Ishikawa (cell line): Measurements from ENCODE around the gene TBC1D30.

Experiments
- CEBPB ChIP-seq: IDR thresholded peaks from 2 replicates; pipeline ENCODE4 v1.6.1; 2012
- CREB1 ChIP-seq: IDR thresholded peaks from 2 replicates; pipeline ENCODE4 v1.6.1; 2012; ENCODE audit warnings: low read depth
- EGR1 ChIP-seq: IDR thresholded peaks from 2 replicates; pipeline ENCODE4 v1.6.1; 2012
- EP300 ChIP-seq: IDR thresholded peaks from 2 replicates; pipeline ENCODE4 v1.6.1; 2012; ENCODE audit warnings: borderline replicate concordance
- FOXM1 ChIP-seq: IDR thresholded peaks from 2 replicates; pipeline ENCODE4 v1.6.1; 2012; ENCODE audit warnings: low read depth, borderline replicate concordance
- NFIC ChIP-seq: IDR thresholded peaks from 2 replicates; pipeline ENCODE4 v1.6.1; 2012
- RAD21 ChIP-seq: IDR thresholded peaks from 2 replicates; pipeline ENCODE4 v1.6.1; 2012; ENCODE audit warnings: low read depth
- TAF1 ChIP-seq: IDR thresholded peaks from 2 replicates; pipeline ENCODE4 v1.6.1; 2012; ENCODE audit warnings: low read depth, mild to moderate bottlenecking
- TCF12 ChIP-seq: IDR thresholded peaks from 2 replicates; pipeline ENCODE4 v1.6.1; 2012; ENCODE audit warnings: low read depth
- TEAD4 ChIP-seq: IDR thresholded peaks from 2 replicates; pipeline ENCODE4 v1.6.1; 2012
- YY1 ChIP-seq: IDR thresholded peaks from 2 replicates; pipeline ENCODE4 v1.6.1; 2012; ENCODE audit warnings: low read depth
- ZBTB7A ChIP-seq: IDR thresholded peaks from 2 replicates; pipeline ENCODE4 v1.6.1; 2012; ENCODE audit warnings: low read depth
- TF ChIP-seq, protein P1 (sequence below): IDR thresholded peaks from 2 replicates; pipeline ENCODE4 v1.6.1; 2012; ENCODE audit warnings: low read depth, mild to moderate bottlenecking
- TF ChIP-seq, protein P2 (sequence below): IDR thresholded peaks from 2 replicates; pipeline ENCODE4 v1.6.1; 2012
- TF ChIP-seq, protein P3 (sequence below): IDR thresholded peaks from 2 replicates; pipeline ENCODE4 v1.6.1; 2012

The TBC1D30 gene

DNA sequence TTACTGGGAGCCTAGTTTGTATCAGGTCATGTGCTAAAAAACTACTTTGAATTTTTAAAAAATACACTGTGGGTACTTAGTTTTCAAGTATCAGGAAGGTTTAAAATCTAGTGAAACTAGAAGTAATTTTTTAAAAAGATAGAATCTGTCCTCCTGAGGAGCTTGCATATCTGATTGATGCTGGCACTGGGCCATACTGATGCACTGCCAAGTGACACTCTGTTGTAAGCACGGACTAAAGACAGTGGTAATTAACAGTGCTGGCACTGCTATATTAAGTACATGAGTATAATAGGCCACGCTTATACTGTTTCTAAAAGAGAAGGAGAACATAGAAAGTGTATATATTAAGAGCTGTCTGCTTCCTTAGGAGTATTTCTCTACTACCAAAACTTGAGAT, 10.0 kb upstream of the TBC1D30 start:
- no peak for TF ChIP-seq FOXM1
- no peak for TF ChIP-seq TEAD4
- TF ChIP-seq, protein P1, sequence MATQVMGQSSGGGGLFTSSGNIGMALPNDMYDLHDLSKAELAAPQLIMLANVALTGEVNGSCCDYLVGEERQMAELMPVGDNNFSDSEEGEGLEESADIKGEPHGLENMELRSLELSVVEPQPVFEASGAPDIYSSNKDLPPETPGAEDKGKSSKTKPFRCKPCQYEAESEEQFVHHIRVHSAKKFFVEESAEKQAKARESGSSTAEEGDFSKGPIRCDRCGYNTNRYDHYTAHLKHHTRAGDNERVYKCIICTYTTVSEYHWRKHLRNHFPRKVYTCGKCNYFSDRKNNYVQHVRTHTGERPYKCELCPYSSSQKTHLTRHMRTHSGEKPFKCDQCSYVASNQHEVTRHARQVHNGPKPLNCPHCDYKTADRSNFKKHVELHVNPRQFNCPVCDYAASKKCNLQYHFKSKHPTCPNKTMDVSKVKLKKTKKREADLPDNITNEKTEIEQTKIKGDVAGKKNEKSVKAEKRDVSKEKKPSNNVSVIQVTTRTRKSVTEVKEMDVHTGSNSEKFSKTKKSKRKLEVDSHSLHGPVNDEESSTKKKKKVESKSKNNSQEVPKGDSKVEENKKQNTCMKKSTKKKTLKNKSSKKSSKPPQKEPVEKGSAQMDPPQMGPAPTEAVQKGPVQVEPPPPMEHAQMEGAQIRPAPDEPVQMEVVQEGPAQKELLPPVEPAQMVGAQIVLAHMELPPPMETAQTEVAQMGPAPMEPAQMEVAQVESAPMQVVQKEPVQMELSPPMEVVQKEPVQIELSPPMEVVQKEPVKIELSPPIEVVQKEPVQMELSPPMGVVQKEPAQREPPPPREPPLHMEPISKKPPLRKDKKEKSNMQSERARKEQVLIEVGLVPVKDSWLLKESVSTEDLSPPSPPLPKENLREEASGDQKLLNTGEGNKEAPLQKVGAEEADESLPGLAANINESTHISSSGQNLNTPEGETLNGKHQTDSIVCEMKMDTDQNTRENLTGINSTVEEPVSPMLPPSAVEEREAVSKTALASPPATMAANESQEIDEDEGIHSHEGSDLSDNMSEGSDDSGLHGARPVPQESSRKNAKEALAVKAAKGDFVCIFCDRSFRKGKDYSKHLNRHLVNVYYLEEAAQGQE = no peak
- TF ChIP-seq, protein P2, sequence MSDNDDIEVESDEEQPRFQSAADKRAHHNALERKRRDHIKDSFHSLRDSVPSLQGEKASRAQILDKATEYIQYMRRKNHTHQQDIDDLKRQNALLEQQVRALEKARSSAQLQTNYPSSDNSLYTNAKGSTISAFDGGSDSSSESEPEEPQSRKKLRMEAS = no peak
- TF ChIP-seq ZBTB7A = no peak
- no peak for TF ChIP-seq CEBPB
- TF ChIP-seq EP300 = no peak
- TF ChIP-seq NFIC = no peak
- no peak for TF ChIP-seq YY1
- no peak for TF ChIP-seq RAD21
- no peak for TF ChIP-seq EGR1
- TF ChIP-seq CREB1 = no peak

DNA sequence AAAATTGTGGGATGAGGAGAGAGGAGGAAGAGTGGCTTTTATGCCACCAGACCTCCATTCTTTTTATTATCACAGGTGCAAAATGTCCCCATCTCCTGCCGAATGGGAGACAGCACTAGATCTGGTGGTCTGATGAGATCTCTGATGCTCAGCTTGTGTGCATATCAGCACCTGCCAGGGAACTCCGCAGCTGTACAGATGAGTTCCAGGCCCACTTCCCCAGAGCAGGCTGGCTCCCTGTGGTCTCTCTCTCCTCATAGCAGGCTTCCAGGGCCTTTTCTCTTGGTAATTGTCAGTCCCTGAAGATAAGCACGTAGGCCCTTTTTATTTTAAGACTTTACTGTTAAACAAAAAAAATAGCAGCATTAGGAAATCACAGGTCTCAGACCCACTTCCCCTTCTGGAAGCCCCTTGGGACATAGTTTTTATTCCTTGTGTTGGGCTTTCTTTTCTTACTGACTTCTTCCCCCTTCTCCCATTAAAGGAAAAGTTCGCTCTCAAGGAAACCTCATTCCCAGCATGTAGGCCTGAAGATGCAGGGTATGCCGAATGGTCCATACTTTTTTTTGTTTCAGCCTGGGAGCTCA, 4.5 kb upstream of the TBC1D30 start:
- no peak for TF ChIP-seq FOXM1
- no peak for TF ChIP-seq CREB1
- no peak for TF ChIP-seq TAF1
- no peak for TF ChIP-seq CEBPB

DNA sequence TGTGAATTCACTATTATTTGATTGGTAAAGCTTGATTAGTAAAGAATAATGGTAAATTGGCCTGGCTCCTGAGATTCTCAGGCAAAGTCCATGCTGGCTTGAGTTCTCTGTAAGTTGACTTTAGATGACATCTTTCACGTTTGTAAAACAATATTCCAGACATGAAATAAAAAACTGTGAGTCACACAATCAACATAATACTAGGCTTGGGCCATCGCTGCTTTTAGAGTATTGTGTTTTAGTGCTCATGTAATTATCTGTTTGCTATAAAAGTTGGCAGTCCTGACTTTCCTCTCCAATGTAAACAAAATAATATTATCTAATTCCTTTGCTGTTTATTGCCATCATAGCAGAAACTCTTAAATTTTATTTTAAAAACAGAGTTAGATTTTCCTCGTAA, 3.9 kb upstream of the TBC1D30 start:
- no peak for TF ChIP-seq NFIC
- no peak for TF ChIP-seq RAD21
- TF ChIP-seq, protein P2 = no peak
- no peak for TF ChIP-seq ZBTB7A
- no peak for TF ChIP-seq TCF12
- TF ChIP-seq EP300 = no peak
- TF ChIP-seq TAF1 = no peak
- TF ChIP-seq CEBPB = no peak
- TF ChIP-seq TEAD4 = no peak
- TF ChIP-seq CREB1 = no peak
- TF ChIP-seq FOXM1 = no peak
- no peak for TF ChIP-seq EGR1
- no peak for TF ChIP-seq YY1
- TF ChIP-seq, protein P1 = no peak
- TF ChIP-seq, protein P3, sequence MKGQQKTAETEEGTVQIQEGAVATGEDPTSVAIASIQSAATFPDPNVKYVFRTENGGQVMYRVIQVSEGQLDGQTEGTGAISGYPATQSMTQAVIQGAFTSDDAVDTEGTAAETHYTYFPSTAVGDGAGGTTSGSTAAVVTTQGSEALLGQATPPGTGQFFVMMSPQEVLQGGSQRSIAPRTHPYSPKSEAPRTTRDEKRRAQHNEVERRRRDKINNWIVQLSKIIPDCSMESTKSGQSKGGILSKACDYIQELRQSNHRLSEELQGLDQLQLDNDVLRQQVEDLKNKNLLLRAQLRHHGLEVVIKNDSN = no peak

DNA sequence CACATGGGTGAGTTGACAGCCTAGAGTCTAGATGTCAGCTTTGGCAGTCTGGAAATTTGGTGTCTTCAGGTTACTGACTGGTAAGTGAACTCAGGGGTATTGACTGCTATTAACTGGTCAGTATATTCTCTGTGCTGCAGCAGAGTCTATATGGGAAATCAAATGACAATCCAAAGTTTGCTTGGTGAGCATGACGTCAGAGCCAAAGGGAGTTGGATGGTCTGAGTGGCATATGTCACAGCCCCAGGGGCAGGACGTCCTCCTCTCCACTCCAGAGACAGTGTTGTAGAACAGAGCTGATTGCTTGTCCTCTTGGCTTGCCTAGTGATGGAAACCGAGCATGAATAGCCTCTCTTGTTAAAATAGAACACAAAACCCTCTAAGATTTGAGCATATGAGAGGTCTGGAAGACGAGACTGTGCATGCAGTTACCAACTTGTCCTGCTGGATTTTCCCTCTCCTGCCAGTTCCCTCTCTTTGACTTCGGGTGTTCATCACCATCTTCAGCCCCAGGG, 3.3 kb upstream of the TBC1D30 start:
- TF ChIP-seq TCF12 (no peak), YY1 (no peak), TEAD4 (no peak), CREB1 (no peak), EGR1 (no peak), EP300 (no peak), FOXM1 (no peak), ZBTB7A (no peak), TAF1 (no peak)
- TF ChIP-seq, protein P2 = no peak
- TF ChIP-seq, protein P3 = no peak
- TF ChIP-seq, protein P1 = no peak
